HG02852 (cell line): Measurements from ENCODE around the gene TRPC4AP.

Experiments used
- ATAC-seq: cut with Tn5 transposase; IDR thresholded peaks from one replicate; pipeline ENCODE4 v1.9.1; 2021; ENCODE audit warnings: mild to moderate bottlenecking, moderate library complexity; ENCODE audit not compliant: unreplicated experiment

Gene TRPC4AP

DNA sequence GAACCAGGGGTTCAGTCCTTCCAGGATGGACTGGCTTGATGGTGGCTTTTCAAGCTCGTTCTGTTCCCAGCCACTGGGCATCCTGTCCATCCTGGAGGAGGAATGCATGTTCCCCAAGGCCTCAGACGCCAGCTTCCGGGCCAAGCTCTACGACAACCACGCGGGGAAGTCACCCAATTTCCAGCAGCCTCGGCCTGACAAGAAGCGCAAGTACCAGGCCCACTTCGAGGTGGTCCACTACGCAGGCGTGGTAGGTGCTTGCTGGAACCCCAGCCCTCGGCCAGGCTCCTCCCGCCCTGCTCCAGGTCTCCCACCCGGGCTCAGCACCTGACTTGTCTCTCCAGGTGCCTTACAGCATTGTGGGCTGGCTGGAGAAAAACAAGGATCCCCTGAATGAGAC, 102.9 kb downstream of the TRPC4AP start:
- ATAC-seq, result no peak

DNA sequence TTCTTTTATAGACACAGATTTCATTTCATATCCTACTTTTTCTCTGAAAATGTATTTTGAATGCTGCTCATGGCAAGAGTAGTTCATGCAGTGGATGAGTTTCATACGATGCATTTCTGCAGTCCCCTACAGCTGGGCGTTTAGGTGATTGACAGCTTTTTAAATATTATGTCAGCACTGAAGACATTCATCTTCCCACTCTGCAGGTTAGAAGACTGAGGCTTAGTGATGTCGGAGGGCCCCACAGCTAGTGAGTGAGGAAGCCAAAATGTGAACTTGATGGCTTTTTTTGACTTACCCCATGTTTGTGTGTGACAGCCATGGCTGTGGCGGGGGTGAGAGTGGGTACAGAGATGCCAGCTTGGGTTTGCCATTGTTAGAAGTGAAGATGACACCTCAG, 103.5 kb downstream of the TRPC4AP start:
- no peak for ATAC-seq

DNA sequence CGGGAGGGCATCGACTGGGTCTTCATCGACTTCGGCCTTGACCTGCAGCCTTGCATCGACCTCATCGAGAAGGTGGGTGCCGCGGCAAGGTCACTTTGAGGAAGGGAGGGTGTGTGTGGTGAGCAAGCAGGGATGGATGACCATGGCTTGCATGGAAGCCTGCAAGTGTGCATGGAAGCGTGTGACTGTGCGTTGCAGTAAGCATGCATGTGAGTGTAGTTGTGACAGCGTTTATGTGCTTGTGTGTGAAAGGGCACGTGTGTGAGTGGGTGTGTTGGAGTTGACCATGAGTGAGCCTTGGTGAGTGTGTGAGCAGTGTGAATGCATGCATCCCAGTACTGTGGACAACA, 104.4 kb downstream of the TRPC4AP start:
- no peak for ATAC-seq

DNA sequence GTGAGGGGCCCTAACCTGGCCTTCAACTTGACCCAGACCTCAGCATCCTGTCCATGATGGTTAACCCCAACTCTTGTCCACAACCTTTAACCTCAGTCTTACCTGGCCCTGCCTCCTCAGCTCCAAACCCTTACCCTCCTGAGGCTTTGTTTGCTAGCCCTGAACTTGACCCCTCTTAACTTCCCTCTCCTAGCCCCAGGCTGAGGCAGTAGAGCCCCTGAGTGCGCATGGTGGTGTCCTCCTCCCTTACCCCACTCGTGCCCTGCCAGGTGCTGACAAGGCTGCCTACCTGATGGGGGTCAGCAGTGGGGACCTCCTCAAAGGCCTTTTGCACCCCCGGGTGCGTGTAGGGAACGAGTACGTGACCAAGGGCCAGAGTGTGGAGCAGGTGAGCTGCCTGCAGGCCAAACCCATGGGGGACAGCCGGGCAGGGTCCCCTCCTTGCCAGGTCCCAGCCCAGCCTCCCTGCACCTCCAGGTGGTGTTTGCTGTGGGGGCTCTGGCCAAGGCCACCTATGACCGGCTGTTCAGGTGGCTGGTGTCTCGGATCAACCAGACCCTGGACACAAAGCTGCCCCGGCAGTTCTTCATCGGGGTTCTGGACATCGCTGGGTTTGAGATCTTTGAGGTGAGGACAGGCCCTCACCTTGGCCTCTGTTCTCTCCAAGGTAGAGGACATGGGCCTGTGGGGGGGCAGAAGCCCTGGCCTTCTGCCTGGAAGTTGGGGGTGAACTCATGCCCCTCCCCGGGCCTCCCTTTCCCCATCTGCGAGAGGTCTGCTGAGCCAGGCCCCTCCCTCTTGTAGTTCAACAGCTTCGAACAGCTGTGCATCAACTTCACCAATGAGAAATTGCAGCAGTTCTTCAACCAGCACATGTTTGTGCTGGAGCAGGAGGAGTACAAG, 105.1 kb downstream of the TRPC4AP start:
- no peak for ATAC-seq

DNA sequence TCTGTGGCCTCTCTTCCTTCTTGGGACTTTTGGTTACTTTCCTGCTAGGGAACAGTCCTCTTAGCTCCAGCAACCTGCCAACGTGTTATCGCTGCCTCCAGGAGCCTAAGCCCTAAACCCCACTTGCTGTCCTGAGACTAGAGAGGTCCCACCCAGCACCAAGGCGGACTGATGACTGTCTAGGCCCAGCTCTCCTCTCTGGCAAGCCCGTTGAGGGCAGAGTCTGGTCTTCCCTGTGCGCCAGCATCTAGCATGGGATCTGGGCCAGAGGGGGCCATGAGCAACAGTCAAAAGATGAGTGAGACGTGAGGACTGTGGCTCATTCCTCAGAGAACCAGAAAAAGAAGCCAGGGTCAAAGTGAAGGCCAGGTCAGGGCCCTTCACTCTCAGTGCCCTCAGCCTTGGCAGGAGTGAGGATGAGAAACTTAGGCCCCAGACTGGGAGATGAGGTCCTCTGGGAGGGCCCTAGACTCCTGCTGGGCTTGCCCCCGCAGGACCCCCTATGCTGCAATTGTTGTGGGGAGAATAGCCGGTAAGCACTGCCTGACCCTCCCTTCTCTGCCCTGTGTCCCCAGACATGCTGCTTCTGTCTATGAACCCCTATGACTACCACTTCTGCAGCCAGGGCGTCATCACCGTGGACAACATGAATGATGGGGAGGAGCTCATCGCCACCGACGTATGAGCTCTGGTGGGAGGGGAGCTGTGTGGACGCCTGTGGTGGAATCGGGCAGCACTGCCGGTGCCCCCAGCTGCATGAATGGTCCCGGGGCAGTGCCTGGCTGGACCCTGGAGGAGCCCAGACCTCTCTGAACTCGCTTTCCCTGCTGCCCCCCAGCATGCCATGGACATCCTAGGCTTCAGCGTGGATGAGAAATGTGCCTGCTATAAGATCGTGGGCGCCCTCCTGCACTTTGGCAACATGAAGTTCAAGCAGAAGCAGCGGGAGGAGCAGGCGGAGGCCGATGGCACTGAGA, 106.0 kb downstream of the TRPC4AP start:
- no peak for ATAC-seq

DNA sequence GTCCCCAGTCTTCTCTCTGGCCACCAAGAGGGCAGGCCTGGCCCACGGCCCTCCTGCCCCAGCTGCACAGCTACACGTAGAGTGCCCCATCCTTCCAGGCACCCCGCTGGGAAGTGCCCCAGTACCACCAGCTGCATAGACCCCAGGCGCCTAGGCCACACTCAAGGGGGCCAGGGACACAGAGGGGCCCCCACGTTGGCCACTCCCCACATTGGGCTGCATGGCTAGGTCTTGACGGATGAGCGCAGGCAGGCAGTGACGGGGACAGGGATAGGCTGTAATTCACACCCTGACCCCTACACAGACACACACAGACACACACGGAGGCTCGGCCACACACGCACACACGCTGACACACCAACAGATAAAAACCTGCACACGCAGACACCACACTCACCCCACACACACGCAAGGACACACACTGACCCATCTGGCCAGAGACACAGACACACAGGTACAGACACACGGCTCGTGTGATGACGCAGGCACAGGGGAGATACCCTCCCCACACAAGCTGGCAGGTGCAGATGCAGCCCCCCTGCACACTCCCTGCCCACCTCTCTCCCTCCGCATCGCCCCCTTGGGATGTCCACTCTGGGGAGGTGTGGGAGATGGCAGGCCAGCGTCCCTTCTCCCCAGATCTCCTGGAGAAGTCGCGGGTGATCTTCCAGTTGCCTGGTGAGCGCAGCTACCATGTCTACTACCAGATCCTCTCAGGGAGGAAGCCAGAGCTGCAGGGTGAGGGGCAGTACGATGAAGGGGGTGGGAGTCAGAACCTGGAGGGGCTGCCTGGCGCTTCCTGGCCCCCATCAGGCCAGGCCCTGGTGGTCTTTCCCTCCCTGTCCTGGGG, 106.9 kb downstream of the TRPC4AP start:
- ATAC-seq, result no peak

DNA sequence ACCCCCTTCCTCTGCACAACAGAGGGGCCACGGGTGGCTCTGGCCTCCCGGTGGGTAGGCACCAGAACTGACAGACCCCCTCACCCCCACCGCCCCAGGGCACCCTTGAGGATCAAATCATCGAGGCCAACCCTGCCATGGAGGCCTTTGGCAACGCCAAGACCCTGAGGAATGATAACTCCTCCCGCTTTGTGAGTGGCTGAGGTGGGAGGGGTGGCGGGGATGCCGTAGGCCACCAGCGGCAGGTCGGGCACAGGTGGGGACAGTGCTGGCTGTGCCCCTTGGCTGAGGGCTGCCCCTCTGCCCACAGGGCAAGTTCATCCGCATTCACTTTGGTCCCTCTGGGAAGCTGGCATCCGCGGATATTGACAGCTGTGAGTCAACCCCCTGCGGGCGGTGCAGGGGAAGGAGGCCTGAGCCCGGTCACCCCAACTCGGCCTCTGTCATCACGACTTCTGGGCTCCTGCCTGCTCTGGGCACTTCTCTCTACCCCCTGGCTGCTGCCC, 107.8 kb downstream of the TRPC4AP start:
- no peak for ATAC-seq

DNA sequence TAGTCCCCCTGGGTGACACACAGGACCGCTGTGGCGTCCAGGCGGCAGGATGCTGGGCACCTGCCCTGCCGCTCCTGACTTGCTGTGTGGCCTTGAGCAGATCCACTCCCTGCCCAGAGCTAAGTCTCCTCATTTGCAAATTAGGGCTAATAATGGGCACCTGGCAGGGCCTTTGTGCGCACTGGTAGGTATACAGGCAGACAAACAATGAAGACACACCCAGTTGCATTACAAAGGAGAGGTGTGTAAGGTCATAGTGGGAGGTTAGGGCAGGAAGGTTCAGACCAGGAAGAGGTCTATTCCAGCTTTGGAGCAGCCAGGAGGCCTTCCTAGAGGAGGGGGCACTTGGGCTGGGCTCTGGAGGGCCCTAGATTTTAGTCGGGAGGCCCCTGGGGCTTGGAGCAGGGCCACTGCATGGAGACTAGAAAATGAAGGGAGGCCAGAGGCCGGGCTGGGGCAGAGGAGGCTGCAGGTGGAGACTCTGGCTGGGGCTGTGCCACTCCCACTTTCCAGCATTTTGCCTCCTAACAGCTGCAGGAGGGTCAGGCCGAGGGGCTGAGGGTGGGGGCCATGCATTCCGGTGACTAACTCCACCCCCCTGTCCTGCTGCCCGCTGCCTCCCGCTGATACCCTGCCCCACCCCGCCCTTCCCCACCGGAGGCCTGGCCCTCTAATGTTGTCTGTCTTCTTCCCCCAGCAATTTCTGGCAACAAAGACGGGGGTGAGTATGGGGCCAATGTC, 108.4 kb downstream of the TRPC4AP start:
- ATAC-seq, result no peak

DNA sequence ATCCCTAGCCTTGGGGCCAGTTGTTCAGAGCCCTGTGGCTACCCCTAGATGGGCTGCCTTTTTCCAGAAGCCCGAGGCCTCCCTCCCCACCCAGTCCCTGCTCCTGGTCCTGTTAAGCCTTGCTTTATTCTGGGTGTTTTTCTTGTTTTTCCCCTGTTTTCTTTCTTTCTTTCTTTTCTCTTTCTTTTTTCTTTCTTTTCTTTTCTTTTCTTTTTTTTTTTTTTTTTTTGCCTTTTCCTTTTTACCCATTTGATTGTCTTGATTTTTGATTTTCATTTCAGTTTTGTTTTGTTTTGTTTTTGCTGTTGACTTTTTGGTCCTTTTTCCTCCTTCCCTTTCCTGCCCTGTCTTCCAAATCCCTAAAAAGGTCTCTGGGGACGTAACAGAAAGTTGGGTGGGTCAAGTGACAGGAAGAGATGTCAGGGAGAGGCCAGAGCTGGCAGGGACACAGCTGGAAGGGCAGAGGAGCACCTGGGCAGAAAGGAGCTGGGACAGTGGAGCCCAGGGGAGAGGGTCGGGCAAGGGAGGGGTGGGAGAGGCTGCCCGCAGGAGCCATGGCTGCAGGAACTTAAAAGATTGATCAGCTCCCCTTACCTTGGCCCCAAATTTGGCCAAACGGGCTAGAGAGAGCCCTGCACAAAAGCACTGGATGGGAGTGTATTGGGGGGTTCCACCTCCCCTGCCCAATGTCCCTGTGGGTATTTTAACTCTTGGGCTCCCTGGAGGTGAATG, 109.4 kb downstream of the TRPC4AP start:
- ATAC-seq, result no peak

DNA sequence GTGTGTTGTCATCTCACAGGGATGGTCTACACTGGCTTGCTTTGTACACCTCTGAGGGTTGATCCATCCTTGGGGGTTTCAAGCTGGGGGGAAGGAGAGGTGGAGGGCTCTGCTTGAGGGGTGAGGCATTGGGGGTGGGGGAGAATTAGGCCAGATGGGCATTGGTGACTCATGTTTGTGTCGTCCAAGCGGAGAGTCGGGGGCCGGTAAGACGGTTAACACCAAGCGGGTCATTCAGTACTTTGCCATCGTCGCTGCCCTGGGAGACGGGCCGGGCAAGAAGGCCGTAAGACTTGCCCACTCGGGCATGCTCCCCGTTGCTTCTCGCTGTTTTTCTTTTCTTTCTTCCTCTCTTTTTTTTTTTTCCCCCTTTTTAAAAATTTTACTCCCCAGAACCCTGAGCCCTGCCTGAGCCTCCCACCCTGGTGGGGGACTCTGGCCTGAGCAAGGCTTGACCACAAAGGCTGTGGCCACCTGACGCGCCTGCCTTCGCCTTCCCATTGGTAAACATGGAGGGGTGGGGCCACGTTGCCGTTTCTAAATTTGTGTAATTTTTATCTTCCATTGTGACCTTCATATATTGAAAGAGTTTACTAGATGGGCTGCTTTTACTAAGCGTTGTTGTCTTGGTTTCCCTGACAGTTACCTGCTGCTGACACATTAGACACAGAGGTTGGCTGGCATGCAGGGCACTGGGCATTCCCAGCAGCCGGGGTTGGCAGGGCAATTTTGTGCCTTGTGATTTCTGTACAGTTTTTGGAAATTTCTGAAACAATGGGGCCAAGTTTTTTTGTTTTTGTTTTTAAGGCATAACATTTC, 110.1 kb downstream of the TRPC4AP start:
- no peak for ATAC-seq

DNA sequence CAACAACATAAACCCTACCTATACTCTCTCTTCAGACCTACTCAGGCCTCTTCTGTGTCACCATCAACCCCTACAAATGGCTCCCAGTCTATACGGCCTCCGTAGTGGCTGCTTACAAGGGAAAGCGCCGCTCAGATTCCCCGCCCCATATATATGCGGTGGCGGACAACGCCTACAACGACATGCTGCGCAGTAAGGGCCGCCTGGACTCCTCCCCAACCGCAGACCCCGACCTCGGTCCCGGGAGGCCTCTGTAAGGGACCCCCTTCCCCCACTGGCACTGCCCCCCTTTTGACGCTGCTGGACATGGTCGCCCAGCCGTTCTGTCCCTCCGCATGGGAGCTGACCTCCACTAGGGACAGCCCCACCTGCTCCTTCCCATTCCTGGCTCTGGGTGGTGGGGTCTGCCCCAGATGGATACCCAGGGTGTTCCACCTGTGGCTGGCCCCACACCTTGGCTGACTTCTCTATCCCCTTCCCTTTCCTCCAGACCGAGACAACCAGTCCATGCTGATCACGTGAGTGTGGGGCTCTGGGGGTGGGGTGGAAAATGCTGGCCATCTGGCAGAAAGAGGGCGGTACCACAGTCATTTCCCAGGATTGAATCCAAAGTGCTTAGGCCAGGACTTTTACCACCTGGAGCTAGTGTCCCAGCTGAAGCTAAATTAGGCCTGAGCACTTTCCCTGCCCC, 111.9 kb downstream of the TRPC4AP start:
- ATAC-seq, result no peak

DNA sequence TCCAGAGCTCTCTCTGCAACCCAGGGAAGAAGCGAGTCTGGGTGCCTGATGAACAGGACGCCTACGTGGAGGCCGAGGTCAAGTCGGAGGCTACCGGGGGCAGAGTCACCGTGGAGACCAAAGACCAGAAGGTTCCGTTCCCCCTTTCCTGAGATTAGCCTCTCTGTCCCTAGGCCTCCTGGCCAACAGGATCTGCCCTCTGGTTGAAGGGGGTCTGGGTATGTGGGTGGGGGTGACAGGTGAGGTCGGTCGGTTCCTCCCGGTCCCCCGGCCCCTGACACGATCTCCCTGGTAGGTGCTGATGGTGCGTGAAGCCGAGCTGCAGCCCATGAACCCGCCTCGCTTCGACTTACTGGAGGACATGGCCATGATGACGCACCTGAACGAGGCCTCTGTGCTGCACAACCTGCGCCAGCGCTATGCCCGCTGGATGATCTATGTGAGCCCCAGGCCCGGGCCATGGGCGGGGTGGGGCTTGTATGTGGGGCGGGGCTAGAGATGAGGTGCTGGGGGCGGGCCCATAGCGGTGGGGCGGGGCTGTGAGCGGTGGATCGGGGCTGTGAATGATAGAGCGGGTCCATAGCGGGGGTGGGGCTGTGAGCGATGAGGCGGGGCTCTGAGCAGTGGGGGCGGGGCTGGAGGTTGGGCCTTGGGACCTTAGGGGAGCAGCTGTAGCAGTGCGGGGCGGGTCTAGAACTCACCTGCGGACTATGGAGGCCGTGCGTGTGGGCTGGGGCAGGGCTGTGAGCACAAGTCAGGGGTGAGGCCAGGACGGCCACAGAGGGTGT, 113.0 kb downstream of the TRPC4AP start:
- ATAC-seq, result no peak

DNA sequence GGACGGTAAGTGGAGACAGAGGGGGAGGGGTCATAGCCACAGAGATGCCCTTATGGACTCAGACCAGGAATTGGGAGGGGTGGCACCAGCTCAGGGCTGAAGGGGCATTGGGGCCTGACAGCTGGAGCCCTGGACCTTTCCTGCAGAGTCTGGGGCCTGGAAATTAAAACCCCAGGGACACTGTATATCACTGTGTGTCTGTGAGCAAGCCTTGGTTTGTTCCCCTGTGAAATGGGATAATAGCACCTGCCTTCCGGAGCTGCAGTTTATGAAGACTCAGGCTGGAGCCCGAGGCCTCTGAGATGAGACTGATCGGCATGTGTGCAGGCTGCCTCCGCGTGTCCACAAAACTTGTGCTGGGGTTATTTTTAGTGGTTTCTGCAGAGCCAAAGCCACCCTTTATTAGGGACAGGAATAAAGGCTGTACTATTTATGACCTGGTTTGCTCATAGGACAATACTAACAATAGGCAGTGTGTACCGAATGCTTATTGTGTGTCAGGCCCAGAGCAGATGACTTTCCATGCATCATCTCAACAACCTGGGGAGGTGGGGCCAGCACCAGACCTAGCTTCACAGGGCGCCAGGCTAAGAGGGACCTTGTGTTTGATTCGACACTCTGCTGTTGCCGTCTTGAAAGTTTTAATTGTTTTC, 114.4 kb downstream of the TRPC4AP start:
- ATAC-seq, result no peak

DNA sequence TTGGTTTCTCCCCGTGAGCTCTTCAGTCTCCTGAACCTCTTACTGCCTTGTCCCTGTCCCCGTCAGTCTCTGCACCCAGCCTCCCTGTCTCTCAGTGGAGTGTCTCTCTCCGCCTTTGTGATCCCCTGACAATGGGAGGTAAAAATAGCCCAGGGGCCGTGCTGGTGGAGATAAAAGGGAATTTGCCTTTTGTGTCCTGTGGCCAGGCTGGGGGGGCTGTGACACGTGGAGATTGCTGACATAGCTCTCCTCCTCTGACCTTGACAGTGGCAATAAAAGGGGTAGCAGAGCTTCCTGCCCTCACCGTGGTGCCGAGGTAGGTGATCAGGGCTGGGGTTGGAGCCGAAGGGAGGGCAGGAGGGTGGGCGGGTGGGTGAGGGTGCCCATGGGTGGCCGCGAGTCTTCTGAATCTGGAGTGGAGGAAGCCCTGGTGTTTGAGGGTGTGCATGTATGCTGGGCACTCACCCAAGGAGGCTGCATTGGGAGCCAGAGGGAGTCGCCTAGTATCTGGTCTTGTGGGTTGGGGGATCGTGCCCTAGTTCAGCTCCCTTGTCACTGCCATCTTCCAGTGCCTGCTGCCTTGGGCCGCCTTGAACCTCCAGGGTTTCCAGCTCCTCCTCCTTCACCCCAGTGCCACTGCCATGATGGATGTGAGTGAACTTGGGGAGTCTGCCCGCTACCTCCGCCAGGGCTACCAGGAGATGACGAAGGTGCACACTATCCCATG, 115.1 kb downstream of the TRPC4AP start:
- ATAC-seq, result no peak

DNA sequence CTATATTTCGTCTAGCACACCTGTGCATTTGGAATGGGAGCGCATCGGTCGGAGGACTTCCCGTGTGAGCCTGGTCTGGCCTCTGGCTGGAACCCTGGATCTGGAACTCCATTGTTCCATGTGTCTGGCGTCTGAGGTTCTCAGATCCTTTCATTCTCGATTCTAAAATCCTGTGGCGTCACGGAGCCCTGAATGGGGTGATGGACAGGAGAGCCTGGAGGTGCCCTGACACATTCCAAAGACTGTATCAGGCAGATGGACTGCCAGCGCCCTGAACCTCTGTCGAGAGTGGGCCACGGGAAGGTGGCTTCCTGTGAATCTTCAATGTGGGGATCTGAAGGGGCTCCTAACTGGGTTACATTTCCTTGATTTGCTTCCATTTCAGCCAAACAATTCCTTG, 116.3 kb downstream of the TRPC4AP start:
- no peak for ATAC-seq

DNA sequence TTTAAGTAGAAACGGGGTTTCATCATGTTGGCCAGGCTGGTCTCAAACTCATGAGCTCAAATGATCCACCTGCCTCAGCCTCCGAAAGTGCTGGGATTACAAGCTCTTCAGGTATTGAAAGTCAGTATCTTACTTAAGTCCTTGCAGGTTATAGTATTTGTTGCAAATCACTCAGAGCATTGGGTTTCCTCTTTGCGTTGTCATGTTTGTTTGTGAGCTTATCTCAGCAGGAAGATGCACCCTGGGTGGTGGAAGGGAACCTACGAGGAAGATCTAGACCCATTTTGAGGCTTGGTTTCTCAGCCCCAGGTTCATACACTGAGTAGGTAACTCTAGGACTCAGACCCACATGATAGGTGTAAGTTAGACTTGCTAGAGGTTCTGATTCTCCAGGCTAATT, 118.4 kb downstream of the TRPC4AP start:
- no peak for ATAC-seq
